HCT116 (cell line): ENCODE results near the gene EGR4.

Experiments used
- CBX3 ChIP-seq: IDR thresholded peaks from 2 replicates; pipeline ENCODE4 v1.6.1; 2012; ENCODE audit warnings: low read depth
- CTCF ChIP-seq, 3 experiments: fragments of 200-600 bp in 1 of 3; sonication (generic) in 1 of 3; IDR thresholded peaks in 2 of 3; conservative IDR thresholded peaks in 1 of 3; 2 replicates each; pipeline ENCODE4 v1.5.1; 2012 to 2017; ENCODE audit warnings: low read depth in 2 of 3, low read length in 2 of 3, antibody characterized with exemption in 1 of 3, borderline replicate concordance in 1 of 3, control low read depth in 1 of 3, mild to moderate bottlenecking in 1 of 3, mixed read lengths in 1 of 3, mixed run types in 1 of 3, moderate library complexity in 1 of 3; ENCODE audit not compliant: insufficient read depth in 1 of 3
- JUND ChIP-seq: IDR thresholded peaks from 2 replicates; pipeline ENCODE4 v1.6.1; 2012
- MAX ChIP-seq: IDR thresholded peaks from 2 replicates; pipeline ENCODE4 v1.6.1; 2012
- POLR2A ChIP-seq: IDR thresholded peaks from 2 replicates; pipeline ENCODE4 v1.7.0; 2011; ENCODE audit warnings: borderline replicate concordance; ENCODE audit not compliant: insufficient read depth, insufficient read length; ENCODE audit errors: extremely low read depth
- POLR2AphosphoS5 ChIP-seq: IDR thresholded peaks from 2 replicates; pipeline ENCODE4 v1.6.1; 2011; ENCODE audit warnings: mild to moderate bottlenecking, low read depth, low read length, moderate library complexity
- REST ChIP-seq: IDR thresholded peaks from 2 replicates; pipeline ENCODE4 v1.6.1; 2012; ENCODE audit warnings: low read depth
- SIN3A ChIP-seq: IDR thresholded peaks from 2 replicates; pipeline ENCODE4 v1.6.1; 2012; ENCODE audit warnings: low read depth
- SP1 ChIP-seq: IDR thresholded peaks from 2 replicates; pipeline ENCODE4 v1.6.1; 2012; ENCODE audit warnings: low read depth
- ZNF274 ChIP-seq: fragments of 200-500 bp; sonication (Bioruptor generic); IDR thresholded peaks from 2 replicates; pipeline ENCODE4 v1.6.1; 2014; ENCODE audit warnings: mild to moderate bottlenecking, low read depth, low read length, inconsistent platforms

GRCh38 chr2:73291461-73292315 is 1.7 kb downstream of the EGR4 start:
- TF ChIP-seq CTCF (IDR thresholded peaks at IDR 0.05 in 2 of 3, conservative IDR thresholded peaks at IDR 0.05 in 1 of 3; ENCODE audit: borderline replicate concordance in 1 of 3, insufficient read depth in 1 of 3, low read depth in 2 of 3, low read length in 2 of 3): no peak
- no peak for TF ChIP-seq SP1
- no peak for TF ChIP-seq JUND
- TF ChIP-seq POLR2A: no peak
- TF ChIP-seq SIN3A: no peak
- no peak for TF ChIP-seq CBX3
- TF ChIP-seq MAX: no peak
- no peak for TF ChIP-seq POLR2AphosphoS5
- TF ChIP-seq ZNF274: no peak
- no peak for TF ChIP-seq REST
